Activated T-helper 17 cell treated with anti-CD3 and anti-CD28 coated beads, Interleukin-2, amount 50 U/mL, for 72 hours (primary cell): ENCODE results near the gene HENMT1. TPM values are rescaled to one million over a fixed set of nuclear protein-coding genes. Genes with fewer than 3 reads are reported as not detected.
"Not testable (repeated sequence)": the region's sequence is repeated elsewhere in the genome, so short reads cannot be mapped to it uniquely, and the experiment has no call there.

Experiments used
- ATAC-seq: fragments of 150-1000 bp; cut with Tn5 transposase; replicated peaks from 2 replicates; pipeline ENCODE4 v1.10.0; 2021; ENCODE audit warnings: mild to moderate bottlenecking, moderate library complexity
- H3K27ac Mint-ChIP-seq: one replicate; pipeline ENCODE4 v1.8.0; 2022; ENCODE audit warnings: mixed read lengths
- H3K27me3 Mint-ChIP-seq: one replicate; pipeline ENCODE4 v1.8.0; 2022; ENCODE audit warnings: mixed read lengths
- H3K36me3 Mint-ChIP-seq: one replicate; pipeline ENCODE4 v1.8.0; 2022; ENCODE audit warnings: low read depth, mild to moderate bottlenecking, mixed read lengths
- H3K4me1 Mint-ChIP-seq: one replicate; pipeline ENCODE4 v1.8.0; 2022; ENCODE audit warnings: mixed read lengths
- H3K4me3 Mint-ChIP-seq: one replicate; pipeline ENCODE4 v1.8.0; 2022; ENCODE audit warnings: mild to moderate bottlenecking, mixed read lengths
- H3K9me3 Mint-ChIP-seq: one replicate; pipeline ENCODE4 v1.8.0; 2022; ENCODE audit warnings: mixed read lengths
- total RNA-seq, 2 donors: library from RNA; stranded (reverse); gene quantifications; one replicate each; pipeline ENCODE4 v1.2.3, GENCODE V29; 2022

The HENMT1 gene
- total RNA-seq, 2 donors from 2014 or later = 17.5 to 21.6 TPM

- no peaks in the 10 kb centered on the region for H3K27me3 Mint-ChIP-seq
Measured at GRCh38 chr1:108691128-108691941, 30.4 kb upstream of the HENMT1 start.

GRCh38 chr1:108686614-108687313, 25.9 kb upstream of the HENMT1 start:
- H3K27me3 Mint-ChIP-seq = no peaks in the 10 kb centered on the region
- H3K9me3 Mint-ChIP-seq = no peaks in the 10 kb centered on the region
- H3K4me1 Mint-ChIP-seq = peaks cover 14% of the 10 kb centered on the region
- no peak overlapping the region for H3K27ac Mint-ChIP-seq
- no peak overlapping the region for H3K4me3 Mint-ChIP-seq
- no peaks in the 10 kb centered on the region for H3K36me3 Mint-ChIP-seq
- ATAC-seq = no peak

More at GRCh38 chr1:108691128-108691941, 30.4 kb upstream of the HENMT1 start:
- ATAC-seq = no peak
- H3K4me3 Mint-ChIP-seq = peak overlapping the region; percentile 94
- H3K27ac Mint-ChIP-seq = peak overlapping the region; percentile 99
- H3K9me3 Mint-ChIP-seq = no peaks in the 10 kb centered on the region
- peaks cover 40% of the 10 kb centered on the region for H3K36me3 Mint-ChIP-seq
- H3K4me1 Mint-ChIP-seq = peaks cover 19% of the 10 kb centered on the region

GRCh38 chr1:108685529-108685928, 24.6 kb upstream of the HENMT1 start:
- Mint-ChIP-seq H3K4me3 (no peak overlapping the region), H3K9me3 (no peaks in the 10 kb centered on the region), H3K4me1 (peaks cover 5% of the 10 kb centered on the region), H3K36me3 (no peaks in the 10 kb centered on the region), H3K27ac (no peak overlapping the region), H3K27me3 (no peaks in the 10 kb centered on the region)
- no peak for ATAC-seq

DNA sequence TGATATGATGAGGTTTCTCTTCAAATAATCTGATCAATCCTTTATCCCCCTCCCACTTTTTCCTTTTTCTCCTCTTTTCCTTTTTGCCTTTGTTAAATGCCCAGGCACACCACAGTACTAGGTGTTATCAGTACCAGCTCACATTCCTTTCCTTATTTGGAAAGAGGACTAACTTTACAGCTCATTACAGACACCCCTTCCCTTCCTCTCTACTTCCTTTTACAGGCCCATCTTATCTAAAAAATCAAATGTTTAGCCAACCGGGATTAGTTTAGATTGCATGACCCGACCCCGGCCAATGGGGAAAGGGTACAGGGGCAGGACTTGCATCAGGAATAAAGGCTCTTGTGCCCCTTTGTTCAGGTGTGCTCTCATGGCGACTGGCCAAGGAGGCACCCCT, 20.8 kb upstream of the HENMT1 start:
- H3K4me3 Mint-ChIP-seq, ATAC-seq, H3K27ac Mint-ChIP-seq, H3K9me3 Mint-ChIP-seq, H3K27me3 Mint-ChIP-seq, H3K4me1 Mint-ChIP-seq, H3K36me3 Mint-ChIP-seq: not testable (repeated sequence)

- Mint-ChIP-seq H3K27me3 (no peaks in the 10 kb centered on the region), H3K4me3 (peak overlapping the region; percentile 76), H3K27ac (peak overlapping the region; percentile 84), H3K36me3 (no peaks in the 10 kb centered on the region), H3K4me1 (no peaks in the 10 kb centered on the region), H3K9me3 (no peaks in the 10 kb centered on the region)
- ATAC-seq = peak; percentile 69
Measured at GRCh38 chr1:108679586-108680213, 18.8 kb upstream of the HENMT1 start.

DNA sequence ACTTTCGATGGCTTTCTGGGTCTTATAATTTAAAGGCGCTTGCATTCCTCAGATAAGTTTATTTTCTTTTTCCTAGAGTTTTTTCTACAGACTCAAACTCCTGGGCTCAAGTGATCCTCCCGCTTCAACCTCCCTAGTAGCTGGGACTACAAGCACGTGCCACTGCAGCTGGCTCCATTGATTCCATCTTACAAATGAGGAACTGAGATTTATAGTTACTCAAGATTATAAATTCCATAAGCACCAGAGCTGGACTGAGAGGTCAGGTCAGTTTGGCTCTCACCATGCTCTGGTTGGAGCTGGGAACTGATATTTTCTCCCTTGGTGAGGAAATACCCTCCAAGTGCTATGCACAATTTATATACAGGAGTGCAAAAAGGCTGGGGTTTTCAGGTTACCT, 17.8 kb upstream of the HENMT1 start:
- H3K4me1 Mint-ChIP-seq = no peaks in the 10 kb centered on the region
- H3K36me3 Mint-ChIP-seq = no peaks in the 10 kb centered on the region
- H3K4me3 Mint-ChIP-seq = no peak overlapping the region
- no peaks in the 10 kb centered on the region for H3K27me3 Mint-ChIP-seq
- ATAC-seq = no peak
- no peak overlapping the region for H3K27ac Mint-ChIP-seq
- H3K9me3 Mint-ChIP-seq = no peaks in the 10 kb centered on the region

DNA sequence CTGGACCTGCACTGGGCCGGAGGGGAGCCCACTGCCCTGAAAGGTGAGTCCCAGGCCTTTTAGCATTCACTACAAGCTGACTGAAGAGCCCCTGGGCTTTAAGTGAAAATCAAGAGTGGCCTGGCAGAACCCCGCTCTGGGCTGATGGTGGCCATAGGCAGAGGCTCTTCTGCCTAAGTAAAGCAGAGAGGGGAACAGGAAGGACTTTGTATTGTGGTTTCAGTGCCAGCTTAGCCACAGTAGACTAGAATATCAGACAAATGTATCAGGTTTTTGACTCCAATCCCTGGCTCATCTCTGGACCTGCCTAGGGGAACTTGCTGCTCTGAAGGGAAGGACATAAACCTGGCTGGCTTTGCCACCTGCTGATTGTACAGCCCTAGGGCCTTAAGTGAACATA, 10.2 kb upstream of the HENMT1 start:
- H3K4me1 Mint-ChIP-seq = peaks cover 14% of the 10 kb centered on the region
- H3K9me3 Mint-ChIP-seq = no peaks in the 10 kb centered on the region
- no peaks in the 10 kb centered on the region for H3K36me3 Mint-ChIP-seq
- no peaks in the 10 kb centered on the region for H3K27me3 Mint-ChIP-seq
- H3K27ac Mint-ChIP-seq = peak overlapping the region; percentile 7
- no peak overlapping the region for H3K4me3 Mint-ChIP-seq
- peak; percentile 11 for ATAC-seq

- Mint-ChIP-seq H3K27me3 (no peaks in the 10 kb centered on the region), H3K4me1 (peaks cover 14% of the 10 kb centered on the region), H3K9me3 (no peaks in the 10 kb centered on the region), H3K36me3 (no peaks in the 10 kb centered on the region), H3K4me3 (peak overlapping the region; percentile 66), H3K27ac (peak overlapping the region; percentile 92)
- peak; percentile 18 for ATAC-seq
Measured at GRCh38 chr1:108670131-108670773, 9.4 kb upstream of the HENMT1 start.

DNA sequence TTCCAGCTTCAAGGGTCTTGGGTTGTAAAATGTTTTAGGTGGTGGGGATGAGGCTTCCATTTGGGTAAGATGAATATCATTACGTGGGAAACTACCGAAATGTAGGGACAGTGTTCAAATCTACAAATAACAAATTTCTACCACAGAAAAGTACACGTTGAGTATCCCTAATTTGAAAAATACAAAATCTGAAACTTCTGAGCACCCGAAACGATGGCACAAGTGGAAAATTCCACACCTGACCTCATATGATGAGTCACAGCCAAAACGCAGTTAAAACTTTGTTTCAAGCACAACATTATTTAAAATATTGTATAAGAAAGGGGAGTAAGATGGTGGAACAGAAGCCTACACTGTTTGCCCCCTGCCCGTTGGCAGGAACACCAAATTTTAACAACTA, 8.8 kb upstream of the HENMT1 start:
- Mint-ChIP-seq H3K36me3 (no peaks in the 10 kb centered on the region), H3K27ac (peak overlapping the region; percentile 92), H3K9me3 (no peaks in the 10 kb centered on the region), H3K4me3 (peak overlapping the region; percentile 66), H3K27me3 (no peaks in the 10 kb centered on the region), H3K4me1 (peaks cover 14% of the 10 kb centered on the region)
- ATAC-seq = peak; percentile 69

GRCh38 chr1:108668777-108669176, 7.9 kb upstream of the HENMT1 start:
- peak overlapping the region; percentile 63 for H3K27ac Mint-ChIP-seq
- peaks cover 14% of the 10 kb centered on the region for H3K4me1 Mint-ChIP-seq
- H3K36me3 Mint-ChIP-seq = no peaks in the 10 kb centered on the region
- H3K27me3 Mint-ChIP-seq = no peaks in the 10 kb centered on the region
- peak overlapping the region; percentile 66 for H3K4me3 Mint-ChIP-seq
- H3K9me3 Mint-ChIP-seq = no peaks in the 10 kb centered on the region
- ATAC-seq = no peak

GRCh38 chr1:108667422-108667821, 6.5 kb upstream of the HENMT1 start:
- not testable (repeated sequence) for H3K4me3 Mint-ChIP-seq, H3K36me3 Mint-ChIP-seq, H3K9me3 Mint-ChIP-seq, H3K27me3 Mint-ChIP-seq, H3K27ac Mint-ChIP-seq, ATAC-seq
- peaks cover 18% of the 10 kb centered on the region for H3K4me1 Mint-ChIP-seq

DNA sequence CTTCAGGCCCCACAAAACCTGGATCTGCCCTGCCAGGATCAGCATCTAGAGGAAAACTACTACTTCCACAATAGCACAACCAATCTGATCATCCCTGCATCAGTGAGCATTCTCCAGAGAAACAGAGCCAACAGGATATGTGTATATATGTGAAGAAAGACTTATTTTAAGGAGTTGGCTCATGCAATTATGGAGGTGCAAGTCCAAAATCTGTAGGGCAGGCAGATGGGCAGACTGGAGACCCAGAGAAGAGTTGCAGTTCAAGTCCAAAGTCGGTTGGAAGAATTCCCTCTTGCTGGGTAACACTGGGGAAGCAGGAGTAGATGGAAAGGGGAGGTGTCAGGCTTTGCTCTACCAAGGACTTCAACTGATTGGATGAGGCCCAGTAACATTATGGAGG, 4.9 kb upstream of the HENMT1 start:
- ATAC-seq = no peak

DNA sequence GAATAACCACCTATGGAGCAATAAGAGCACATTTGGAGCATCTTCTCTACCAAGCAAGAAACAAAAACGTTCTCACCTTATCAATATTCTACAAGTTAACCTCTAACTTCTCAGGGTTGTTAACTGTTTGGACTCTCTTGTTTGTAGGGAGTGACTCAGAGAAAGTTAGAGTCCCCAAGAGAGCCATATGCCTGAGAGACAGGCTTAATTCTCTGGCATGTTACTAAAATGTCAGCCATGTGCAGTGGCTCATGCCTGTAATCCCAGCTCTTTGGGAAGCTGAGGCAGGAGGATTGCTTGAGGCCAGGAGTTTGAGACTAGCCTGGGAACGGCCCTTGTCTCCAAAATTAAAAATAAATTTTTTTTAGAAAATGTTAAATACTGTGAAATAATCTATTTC, 4.2 kb upstream of the HENMT1 start:
- no peaks in the 10 kb centered on the region for H3K9me3 Mint-ChIP-seq
- no peak for ATAC-seq
- H3K27ac Mint-ChIP-seq = no peak overlapping the region
- no peak overlapping the region for H3K4me3 Mint-ChIP-seq
- H3K4me1 Mint-ChIP-seq = peaks cover 16% of the 10 kb centered on the region
- no peaks in the 10 kb centered on the region for H3K27me3 Mint-ChIP-seq
- H3K36me3 Mint-ChIP-seq = no peaks in the 10 kb centered on the region

More for the DNA sequence above, 4.9 kb upstream of the HENMT1 start:
- H3K4me3 Mint-ChIP-seq = no peak overlapping the region
- peaks cover 18% of the 10 kb centered on the region for H3K4me1 Mint-ChIP-seq
- H3K9me3 Mint-ChIP-seq = no peaks in the 10 kb centered on the region
- no peak overlapping the region for H3K27ac Mint-ChIP-seq
- no peaks in the 10 kb centered on the region for H3K27me3 Mint-ChIP-seq
- H3K36me3 Mint-ChIP-seq = no peaks in the 10 kb centered on the region

- Mint-ChIP-seq H3K9me3 (no peaks in the 10 kb centered on the region), H3K36me3 (no peaks in the 10 kb centered on the region), H3K27ac (no peak overlapping the region), H3K4me3 (no peak overlapping the region), H3K4me1 (peaks cover 14% of the 10 kb centered on the region), H3K27me3 (no peaks in the 10 kb centered on the region)
- no peak for ATAC-seq
Measured at GRCh38 chr1:108664481-108664880, 3.6 kb upstream of the HENMT1 start.
